Measurements from ENCODE around the gene CDK17.
A peak's percentile ranks its signal among the peaks of the same experiment; 100 is the strongest.
"Not testable (repeated sequence)": the region's sequence is repeated elsewhere in the genome, so short reads cannot be mapped to it uniquely, and the experiment has no call there.

Gene CDK17

GRCh38 chr12:96386794-96387193 is 13.4 kb downstream of the CDK17 start:
- DNase-seq = no peak

- no peak for DNase-seq
Observed at GRCh38 chr12:96383991-96384390, 16.2 kb downstream of the CDK17 start.

GRCh38 chr12:96383371-96383770 is 16.9 kb downstream of the CDK17 start:
- no peak for DNase-seq

GRCh38 chr12:96379743-96380142 is 20.5 kb downstream of the CDK17 start:
- not testable (repeated sequence) for DNase-seq

- no peak for DNase-seq
Observed at GRCh38 chr12:96378319-96378718, 21.9 kb downstream of the CDK17 start.

- no peak for DNase-seq
Observed at GRCh38 chr12:96376865-96377264, 23.4 kb downstream of the CDK17 start.

- peak; percentile 83 for DNase-seq
Observed at GRCh38 chr12:96375841-96376604, 24.2 kb downstream of the CDK17 start.

- peak; percentile 52 for DNase-seq
Observed at GRCh38 chr12:96375170-96375569, 25.1 kb downstream of the CDK17 start.

GRCh38 chr12:96371790-96372699 is 28.2 kb downstream of the CDK17 start:
- no peak for DNase-seq

- DNase-seq = peak; percentile 49
Observed at GRCh38 chr12:96371138-96371789, 29.0 kb downstream of the CDK17 start.

GRCh38 chr12:96368687-96369086 is 31.6 kb downstream of the CDK17 start:
- DNase-seq = no peak

- DNase-seq = no peak
Observed at GRCh38 chr12:96368233-96368632, 32.0 kb downstream of the CDK17 start.

GRCh38 chr12:96366381-96366654 is 33.9 kb downstream of the CDK17 start:
- no peak for DNase-seq

- no peak for DNase-seq
Observed at GRCh38 chr12:96365604-96366380, 34.4 kb downstream of the CDK17 start.

GRCh38 chr12:96364092-96364700 is 36.0 kb downstream of the CDK17 start:
- DNase-seq = no peak

GRCh38 chr12:96361074-96361473 is 39.2 kb downstream of the CDK17 start:
- DNase-seq = no peak

- no peak for DNase-seq
Observed at GRCh38 chr12:96360550-96360949, 39.7 kb downstream of the CDK17 start.

GRCh38 chr12:96359328-96359727 is 40.9 kb downstream of the CDK17 start:
- peak; percentile 39 for DNase-seq

- no peak for DNase-seq
Observed at GRCh38 chr12:96356831-96357230, 43.4 kb downstream of the CDK17 start.

GRCh38 chr12:96354844-96355534 is 45.2 kb downstream of the CDK17 start:
- DNase-seq = no peak

- DNase-seq = no peak
Observed at GRCh38 chr12:96354326-96354725, 45.9 kb downstream of the CDK17 start.
